AG10803 (cell line): Measurements from ENCODE around the gene NCS1.
A peak's percentile ranks its signal among the peaks of the same experiment; 100 is the strongest.

Experiments used
- DNase-seq: peaks from one replicate; pipeline ENCODE4 v3.0.0; 2010; ENCODE audit warnings: low read depth
- H3K4me3 ChIP-seq: 2 replicates; pipeline ENCODE4 v1.5.1; 2011; ENCODE audit warnings: mild to moderate bottlenecking, low read length, control low read depth
- CTCF ChIP-seq: conservative IDR thresholded peaks from 2 replicates; pipeline ENCODE4 v1.5.1; 2011; ENCODE audit warnings: mild to moderate bottlenecking, low read length, control low read depth, inconsistent platforms

Gene NCS1

GRCh38 chr9:130129432-130130061 lies 42.7 kb upstream of the NCS1 start:
- no peak overlapping the region for H3K4me3 ChIP-seq
- no peak for DNase-seq
- no peak for TF ChIP-seq CTCF

GRCh38 chr9:130132746-130133145 lies 39.5 kb upstream of the NCS1 start:
- no peak for DNase-seq
- no peak for TF ChIP-seq CTCF
- no peak overlapping the region for H3K4me3 ChIP-seq

- no peak overlapping the region for H3K4me3 ChIP-seq
- DNase-seq = no peak
- no peak for TF ChIP-seq CTCF
Observed at GRCh38 chr9:130137081-130137640, 35.0 kb upstream of the NCS1 start.

GRCh38 chr9:130137641-130138081 lies 34.5 kb upstream of the NCS1 start:
- TF ChIP-seq CTCF = no peak
- no peak for DNase-seq
- no peak overlapping the region for H3K4me3 ChIP-seq

- peak; percentile 94 for DNase-seq
- 0 out of 2 replicates have a peak, but pooled peaks have one; percentile 7 for TF ChIP-seq CTCF
- H3K4me3 ChIP-seq = no peak overlapping the region
Observed at GRCh38 chr9:130138171-130138653, 34.0 kb upstream of the NCS1 start.

GRCh38 chr9:130138791-130139190 lies 33.4 kb upstream of the NCS1 start:
- DNase-seq = peak; percentile 95
- H3K4me3 ChIP-seq = no peak overlapping the region
- TF ChIP-seq CTCF = 0 out of 2 replicates have a peak, but pooled peaks have one; percentile 1

- DNase-seq = no peak
- no peak for TF ChIP-seq CTCF
Observed at GRCh38 chr9:130139251-130139650, 33.0 kb upstream of the NCS1 start.

More at GRCh38 chr9:130139251-130139650, 33.0 kb upstream of the NCS1 start:
- no peak overlapping the region for H3K4me3 ChIP-seq
